GM23248 (cell line): Measurements from ENCODE around the gene MUC12. TPM values are rescaled to one million over a fixed set of nuclear protein-coding genes. Genes with fewer than 3 reads are reported as not detected.

Experiments
- DNase-seq: peaks from one replicate; pipeline ENCODE4 v3.0.0-alpha.2; 2015
- H2AFZ ChIP-seq: fragments of 200-600 bp; sonication (generic); 2 replicates; pipeline ENCODE4 v1.6.1; 2016; ENCODE audit warnings: antibody characterized with exemption
- H3F3A ChIP-seq: fragments of 200-600 bp; sonication (generic); 2 replicates; pipeline ENCODE4 v1.6.1; 2016; ENCODE audit warnings: mild to moderate bottlenecking, antibody characterized with exemption, mixed run types; ENCODE audit not compliant: insufficient read depth
- H3K27ac ChIP-seq: fragments of 200-600 bp; sonication (generic); 2 replicates; pipeline ENCODE4 v1.5.1; 2016; ENCODE audit warnings: mild to moderate bottlenecking
- H3K27me3 ChIP-seq: fragments of 200-600 bp; sonication (generic); replicated peaks from 2 replicates; pipeline ENCODE4 v1.6.1; 2016; ENCODE audit warnings: mild to moderate bottlenecking; ENCODE audit not compliant: insufficient read depth
- H3K36me3 ChIP-seq: fragments of 200-600 bp; sonication (generic); 2 replicates; pipeline ENCODE4 v1.6.1; 2016; ENCODE audit warnings: low read depth, mild to moderate bottlenecking
- H3K4me1 ChIP-seq: fragments of 200-600 bp; sonication (generic); 2 replicates; pipeline ENCODE4 v1.6.1; 2016; ENCODE audit warnings: mild to moderate bottlenecking; ENCODE audit not compliant: insufficient read depth
- H3K4me2 ChIP-seq: fragments of 200-600 bp; sonication (generic); one replicate; pipeline ENCODE4 v1.6.1; 2016; ENCODE audit warnings: mild to moderate bottlenecking; ENCODE audit not compliant: unreplicated experiment
- H3K4me3 ChIP-seq: fragments of 200-600 bp; sonication (generic); 2 replicates; pipeline ENCODE4 v1.5.1; 2016; ENCODE audit warnings: mild to moderate bottlenecking
- H3K79me2 ChIP-seq: fragments of 200-600 bp; sonication (generic); 2 replicates; pipeline ENCODE4 v1.6.1; 2016; ENCODE audit warnings: mild to moderate bottlenecking; ENCODE audit not compliant: insufficient read depth
- H3K9ac ChIP-seq: fragments of 200-600 bp; sonication (generic); 2 replicates; pipeline ENCODE4 v1.6.1; 2016; ENCODE audit warnings: mild to moderate bottlenecking
- H3K9me2 ChIP-seq: fragments of 200-600 bp; sonication (generic); 2 replicates; pipeline ENCODE4 v1.6.1; 2016; ENCODE audit warnings: mixed run types, mild to moderate bottlenecking, moderate library complexity; ENCODE audit not compliant: insufficient read depth
- H3K9me3 ChIP-seq: fragments of 200-600 bp; sonication (generic); one replicate; pipeline ENCODE4 v1.6.1; 2017; ENCODE audit warnings: low read depth
- H4K20me1 ChIP-seq: fragments of 200-600 bp; sonication (generic); 2 replicates; pipeline ENCODE4 v1.6.0; 2016; ENCODE audit not compliant: insufficient read depth
- EZH2 ChIP-seq: fragments of 200-600 bp; sonication (generic); IDR thresholded peaks from 2 replicates; pipeline ENCODE4 v1.6.1; 2018; ENCODE audit warnings: antibody characterized with exemption, mild to moderate bottlenecking; ENCODE audit not compliant: insufficient read depth, poor library complexity, severe bottlenecking
- EZH2phosphoT487 ChIP-seq: fragments of 200-600 bp; sonication (generic); IDR thresholded peaks from 2 replicates; pipeline ENCODE4 v1.6.1; 2018; ENCODE audit warnings: antibody characterized with exemption, moderate library complexity, mild to moderate bottlenecking, low read depth; ENCODE audit not compliant: insufficient read depth
- WGBS, 2 experiments: methylation state at CpG; one replicate each; pipeline ENCODE4 v1.1.6; 2015 to 2017; ENCODE audit warnings: low lambda C conversion rate in 2 of 2, low coverage in 1 of 2; ENCODE audit errors: missing lambda C conversion rate in 2 of 2; 5-methylcytosine and 5-hydroxymethylcytosine counted together
- in situ Hi-C: fragments of 300-500 bp; cut with MboI; formaldehyde crosslinking; loops from 2 replicates; pipeline ENCODE4 v1.15.0; 2020
- polyA plus RNA-seq: library from polyadenylated mRNA; unstranded; fragments of >200 nt; fragmentation: Nextera tagmentation; extraction: Ambion mirVana; gene quantifications from 2 replicates; pipeline ENCODE4 v1.2.1, GENCODE V29; 2016
- total RNA-seq: library from RNA; depleted of rRNA; stranded (reverse); fragments of >200 nt; shearing (Covaris generic); gene quantifications from 2 replicates; pipeline ENCODE4 v1.2.3, GENCODE V29; 2014

MUC12 gene
- total and polyA plus RNA-seq, 2 experiments from 2014 or later: 0.54 to 1.0 TPM

DNA sequence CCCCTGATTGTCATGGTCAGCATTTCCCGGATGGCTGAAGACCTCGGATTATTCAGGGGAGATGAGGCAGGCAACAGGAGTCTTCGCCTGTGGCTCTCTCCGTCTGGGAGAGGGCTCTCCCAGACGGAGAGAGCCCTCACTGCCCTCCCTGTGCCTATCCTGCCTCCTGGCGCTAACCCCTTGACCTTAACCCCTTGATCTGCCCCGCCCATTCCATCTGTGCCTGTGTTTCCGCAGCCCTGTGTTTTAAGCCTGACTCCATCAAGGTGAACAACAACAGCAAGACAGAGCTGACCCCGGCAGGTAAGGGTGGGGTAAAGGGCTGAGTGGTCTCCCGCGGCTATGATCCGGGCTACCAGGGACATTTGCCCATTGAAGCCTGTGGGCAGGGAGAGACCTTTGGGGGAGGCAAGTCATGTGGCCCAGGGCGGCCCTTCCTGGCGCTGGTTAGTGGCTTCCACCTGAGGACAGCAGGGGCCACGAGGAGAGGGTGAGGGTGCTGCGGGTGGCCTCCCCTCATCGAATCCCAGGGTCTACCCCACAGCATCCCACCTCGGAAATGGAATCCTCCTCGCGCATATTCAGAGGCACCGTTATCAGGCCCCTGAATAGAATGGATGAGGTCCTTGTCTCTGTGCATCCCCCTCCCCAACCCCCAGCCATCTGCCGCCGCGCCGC is 4.2 kb upstream of the MUC12 start:
- no peaks in the 10 kb centered on the region for H3K9me3 ChIP-seq
- in situ Hi-C loops: no loop called here
- no peaks in the 10 kb centered on the region for H3F3A ChIP-seq
- H3K27me3 ChIP-seq: peaks cover 74% of the 10 kb centered on the region
- H3K4me3 ChIP-seq: no peak overlapping the region
- no peak overlapping the region for H2AFZ ChIP-seq
- H3K9ac ChIP-seq: no peak overlapping the region
- H3K79me2 ChIP-seq: no peaks in the 10 kb centered on the region
- peak overlapping the region; percentile 27 for H3K4me2 ChIP-seq
- no peak overlapping the region for H3K27ac ChIP-seq
- no peaks in the 10 kb centered on the region for H3K36me3 ChIP-seq
- no peaks in the 10 kb centered on the region for H3K9me2 ChIP-seq
- H3K4me1 ChIP-seq: no peaks in the 10 kb centered on the region
- H4K20me1 ChIP-seq: no peaks in the 10 kb centered on the region
- no peak for TF ChIP-seq EZH2
- no peak for TF ChIP-seq EZH2phosphoT487
- no peak for DNase-seq
- WGBS, 2 experiments: 19% methylated on average over 24 to 25 of the region's 25 CpGs

DNA sequence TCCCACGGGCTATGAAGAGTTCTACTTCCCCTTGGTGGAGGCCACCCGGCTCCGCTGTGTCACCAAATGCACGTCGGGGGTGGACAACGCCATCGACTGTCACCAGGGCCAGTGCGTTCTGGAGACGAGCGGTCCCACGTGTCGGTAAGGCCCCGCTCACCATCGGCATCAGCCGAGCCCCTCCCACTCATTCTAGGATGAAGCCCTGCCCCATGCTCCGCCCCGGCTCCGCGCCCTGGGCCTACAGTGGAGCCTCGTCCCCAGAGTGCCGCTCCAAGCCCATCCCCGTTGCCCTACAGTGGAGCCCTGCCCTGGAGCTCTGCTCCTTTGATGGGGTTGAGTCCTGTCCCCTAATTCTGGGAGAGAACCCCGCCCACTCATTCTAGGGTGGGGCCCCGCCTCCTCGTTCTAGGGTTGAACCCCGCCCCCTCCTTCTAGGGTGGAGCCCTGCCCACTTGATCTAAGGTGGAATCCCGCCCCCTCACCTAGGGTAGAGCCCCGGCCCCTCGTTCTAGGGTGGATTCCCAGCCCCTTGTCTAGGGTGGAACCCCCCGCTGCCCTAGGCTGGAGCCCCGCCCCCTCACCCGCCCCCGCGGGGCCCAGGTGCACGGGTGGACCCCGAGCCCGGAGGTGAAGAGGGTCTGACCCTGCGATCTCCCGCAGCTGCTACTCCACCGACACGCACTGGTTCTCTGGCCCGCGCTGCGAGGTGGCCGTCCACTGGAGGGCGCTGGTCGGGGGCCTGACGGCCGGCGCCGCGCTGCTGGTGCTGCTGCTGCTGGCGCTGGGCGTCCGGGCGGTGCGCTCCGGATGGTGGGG is 3.4 kb upstream of the MUC12 start:
- H2AFZ ChIP-seq: no peak overlapping the region
- 4% methylated on average over 58 of the region's 58 CpGs for WGBS, 2 experiments
- in situ Hi-C loops: no loop called here

DNA sequence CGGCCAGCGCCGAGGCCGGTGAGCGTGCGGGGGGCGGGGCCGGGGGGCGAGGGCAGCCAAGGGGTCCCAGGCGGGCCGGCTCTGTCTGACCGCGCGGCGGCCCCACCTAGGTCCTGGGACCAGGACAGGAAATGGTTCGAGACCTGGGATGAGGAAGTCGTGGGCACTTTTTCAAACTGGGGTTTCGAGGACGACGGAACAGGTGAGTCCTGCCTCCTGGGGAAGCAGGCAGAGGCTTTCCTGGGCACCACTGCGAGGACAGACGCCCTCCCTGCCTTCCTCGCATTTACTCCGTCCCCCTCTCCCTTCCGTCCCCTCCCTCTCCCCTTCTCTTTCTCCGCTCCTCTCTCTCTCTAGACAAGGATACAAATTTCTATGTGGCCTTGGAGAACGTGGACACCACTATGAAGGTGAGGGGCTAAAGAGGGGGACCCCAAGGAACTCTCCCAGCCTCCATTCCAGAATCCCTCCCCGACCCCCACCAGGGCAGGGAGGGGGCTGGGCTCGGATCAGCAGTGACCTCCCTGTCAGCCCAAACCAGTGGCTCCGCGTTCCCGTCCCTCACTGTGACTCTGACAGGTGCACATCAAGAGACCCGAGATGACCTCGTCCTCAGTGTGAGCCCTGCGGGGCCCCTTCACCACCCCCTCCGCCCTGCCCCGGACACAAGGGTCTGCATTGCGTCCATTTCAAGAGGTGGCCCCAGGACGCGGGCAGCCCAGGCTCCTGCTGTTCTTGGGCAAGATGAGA is 2.6 kb upstream of the MUC12 start:
- Histone ChIP-seq H3K9me2 (no peaks in the 10 kb centered on the region), H3K4me3 (peak overlapping the region; percentile 19), H3K36me3 (no peaks in the 10 kb centered on the region), H4K20me1 (no peaks in the 10 kb centered on the region), H3K27ac (no peak overlapping the region), H3K4me1 (no peaks in the 10 kb centered on the region), H3K9me3 (no peaks in the 10 kb centered on the region), H3K9ac (no peak overlapping the region), H3F3A (no peaks in the 10 kb centered on the region), H3K27me3 (peaks cover 64% of the 10 kb centered on the region), H3K4me2 (peak overlapping the region; percentile 27), H2AFZ (no peak overlapping the region), H3K79me2 (no peaks in the 10 kb centered on the region)
- no peak for DNase-seq
- WGBS, 2 experiments: 7 to 10% methylated on average over 40 of the region's 40 CpGs
- peak; percentile 68 for TF ChIP-seq EZH2
- TF ChIP-seq EZH2phosphoT487: 0 out of 2 replicates have a peak, but pooled peaks have one; percentile 38
- in situ Hi-C loops: no loop called here

More for the DNA sequence above, 3.4 kb upstream of the MUC12 start:
- Histone ChIP-seq H3K4me3 (peak overlapping the region; percentile 19), H3K79me2 (no peaks in the 10 kb centered on the region), H3F3A (no peaks in the 10 kb centered on the region), H3K36me3 (no peaks in the 10 kb centered on the region), H3K27ac (no peak overlapping the region), H3K9ac (no peak overlapping the region), H3K4me2 (peak overlapping the region; percentile 27), H3K4me1 (no peaks in the 10 kb centered on the region), H3K27me3 (peaks cover 67% of the 10 kb centered on the region), H3K9me3 (no peaks in the 10 kb centered on the region), H3K9me2 (no peaks in the 10 kb centered on the region), H4K20me1 (no peaks in the 10 kb centered on the region)
- TF ChIP-seq EZH2phosphoT487: no peak
- peak; percentile 38 for TF ChIP-seq EZH2
- peak; percentile 86 for DNase-seq

DNA sequence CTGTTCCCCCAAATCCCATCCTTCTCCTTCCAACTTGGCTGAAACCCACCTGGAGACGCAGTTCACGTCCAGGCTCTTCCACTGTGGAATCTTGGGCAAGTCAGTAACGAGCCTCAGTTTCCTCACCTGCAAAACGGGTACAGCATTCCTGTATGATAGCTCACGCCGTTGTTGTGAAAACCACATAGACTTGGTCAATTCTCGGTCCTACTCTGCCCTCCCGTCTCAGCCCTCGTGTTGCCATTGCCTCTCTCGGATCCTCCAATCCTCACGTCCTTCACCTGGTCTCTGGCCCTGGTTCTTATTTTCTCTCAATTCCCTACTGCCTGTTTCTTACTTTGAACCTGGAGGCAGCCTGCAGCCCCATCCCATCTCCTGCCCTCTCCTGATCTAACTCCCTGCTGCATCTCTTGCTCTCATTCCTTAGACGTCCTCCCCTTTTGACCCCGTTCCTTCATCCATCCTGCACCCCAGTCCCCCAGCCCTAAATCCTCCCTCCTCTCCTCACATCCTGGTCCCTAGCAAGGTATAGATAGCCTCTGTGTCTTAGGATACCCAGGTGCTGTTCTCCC is 2.0 kb upstream of the MUC12 start:
- no peak for TF ChIP-seq EZH2
- no peak for TF ChIP-seq EZH2phosphoT487
- Histone ChIP-seq H3K4me3 (no peak overlapping the region), H3K9me3 (no peaks in the 10 kb centered on the region), H3K9ac (no peak overlapping the region), H3F3A (no peaks in the 10 kb centered on the region), H4K20me1 (no peaks in the 10 kb centered on the region), H3K27ac (no peak overlapping the region), H3K4me2 (no peak overlapping the region), H2AFZ (no peak overlapping the region), H3K9me2 (no peaks in the 10 kb centered on the region), H3K27me3 (peaks cover 68% of the 10 kb centered on the region), H3K36me3 (no peaks in the 10 kb centered on the region), H3K79me2 (no peaks in the 10 kb centered on the region), H3K4me1 (no peaks in the 10 kb centered on the region)
- DNase-seq: peak; percentile 36
- 21 to 24% methylated on average over 13 of the region's 13 CpGs for WGBS, 2 experiments
- in situ Hi-C loops: no loop called here
